SK-N-SH (cell line): ENCODE measurements around the gene GRIK1.

Experiments
- GABPA ChIP-seq: IDR thresholded peaks from 2 replicates; pipeline ENCODE4 v1.4.0; 2012; ENCODE audit warnings: low read depth, mild to moderate bottlenecking
- RAD21 ChIP-seq: IDR thresholded peaks from 2 replicates; pipeline ENCODE4 v1.6.1; 2012; ENCODE audit warnings: mild to moderate bottlenecking, low read length
- SIN3A ChIP-seq: IDR thresholded peaks from 2 replicates; pipeline ENCODE4 v1.6.1; 2012; ENCODE audit warnings: low read depth, mild to moderate bottlenecking, low read length, moderate library complexity, borderline replicate concordance
- YY1 ChIP-seq: IDR thresholded peaks from 2 replicates; pipeline ENCODE4 v1.4.0; 2012; ENCODE audit warnings: low read depth, mild to moderate bottlenecking
- ZBTB33 ChIP-seq: IDR thresholded peaks from 2 replicates; pipeline ENCODE4 v1.4.0; 2012; ENCODE audit warnings: low read depth, borderline replicate concordance
- TF ChIP-seq, protein P1 (sequence below): fragments of 200-600 bp; sonication (generic); IDR thresholded peaks from 2 replicates; pipeline ENCODE4 v1.6.1; 2017; ENCODE audit warnings: antibody characterized with exemption, mild to moderate bottlenecking, moderate library complexity

GRCh38 chr21:29501451-29501850, 438.3 kb downstream of the GRIK1 start:
- TF ChIP-seq, protein P1, sequence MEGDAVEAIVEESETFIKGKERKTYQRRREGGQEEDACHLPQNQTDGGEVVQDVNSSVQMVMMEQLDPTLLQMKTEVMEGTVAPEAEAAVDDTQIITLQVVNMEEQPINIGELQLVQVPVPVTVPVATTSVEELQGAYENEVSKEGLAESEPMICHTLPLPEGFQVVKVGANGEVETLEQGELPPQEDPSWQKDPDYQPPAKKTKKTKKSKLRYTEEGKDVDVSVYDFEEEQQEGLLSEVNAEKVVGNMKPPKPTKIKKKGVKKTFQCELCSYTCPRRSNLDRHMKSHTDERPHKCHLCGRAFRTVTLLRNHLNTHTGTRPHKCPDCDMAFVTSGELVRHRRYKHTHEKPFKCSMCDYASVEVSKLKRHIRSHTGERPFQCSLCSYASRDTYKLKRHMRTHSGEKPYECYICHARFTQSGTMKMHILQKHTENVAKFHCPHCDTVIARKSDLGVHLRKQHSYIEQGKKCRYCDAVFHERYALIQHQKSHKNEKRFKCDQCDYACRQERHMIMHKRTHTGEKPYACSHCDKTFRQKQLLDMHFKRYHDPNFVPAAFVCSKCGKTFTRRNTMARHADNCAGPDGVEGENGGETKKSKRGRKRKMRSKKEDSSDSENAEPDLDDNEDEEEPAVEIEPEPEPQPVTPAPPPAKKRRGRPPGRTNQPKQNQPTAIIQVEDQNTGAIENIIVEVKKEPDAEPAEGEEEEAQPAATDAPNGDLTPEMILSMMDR = no peak
- TF ChIP-seq ZBTB33 (no peak), RAD21 (no peak), GABPA (no peak), YY1 (no peak), SIN3A (no peak)
